Ascending aorta (tissue), 2 donors: ENCODE results near the gene LRCH4. TPM values are rescaled to one million over a fixed set of nuclear protein-coding genes. Genes with fewer than 3 reads are reported as not detected.

Source experiments
- DNase-seq, 2 donors: peaks; one replicate each; pipeline ENCODE4 v3.0.0-alpha.2; 2019; ENCODE audit warnings: low spot score in 2 of 2
- H3K27ac ChIP-seq, 2 donors: fragments of 200-600 bp; sonication (generic); one replicate each; pipeline ENCODE4 v1.5.1; 2016 to 2017; ENCODE audit warnings: mild to moderate bottlenecking in 1 of 2
- H3K27me3 ChIP-seq: fragments of 200-600 bp; sonication (generic); one replicate; pipeline ENCODE4 v1.5.1; 2017
- H3K36me3 ChIP-seq, 2 donors: fragments of 200-600 bp; sonication (generic); one replicate each; pipeline ENCODE4 v1.5.1; 2016
- H3K4me1 ChIP-seq, 2 donors: fragments of 200-600 bp; sonication (generic); one replicate each; pipeline ENCODE4 v1.5.1; 2016 to 2017; ENCODE audit warnings: mild to moderate bottlenecking in 1 of 2
- H3K4me3 ChIP-seq, 2 donors: fragments of 200-600 bp; sonication (generic); one replicate each; pipeline ENCODE4 v1.5.1; 2016 to 2017; ENCODE audit warnings: mild to moderate bottlenecking in 1 of 2
- H3K9me3 ChIP-seq, 2 donors: fragments of 200-600 bp; sonication (generic); one replicate each; pipeline ENCODE4 v1.5.1; 2016
- CTCF ChIP-seq, 3 experiments: fragments of 200-600 bp in 2 of 3; fragments of 450-650 bp in 1 of 3; sonication (generic) in 2 of 3; IDR thresholded peaks; one replicate each; pipeline ENCODE4 v1.5.1; 2016 to 2019; ENCODE audit warnings: antibody characterized with exemption in 3 of 3, mild to moderate bottlenecking in 1 of 3, moderate library complexity in 1 of 3
- intact Hi-C: fragments of 100-400 bp; cut with DNase I; formaldehyde crosslinking; loops from one replicate; pipeline ENCODE4 v1.15.1; 2023
- total RNA-seq: library from RNA; depleted of rRNA; stranded (reverse); fragments of >200 nt; gene quantifications from one replicate; pipeline ENCODE4 v1.1.0, GENCODE V29; 2016

Gene LRCH4
- total RNA-seq, 1 donor from 2014 or later: 113 TPM

DNA sequence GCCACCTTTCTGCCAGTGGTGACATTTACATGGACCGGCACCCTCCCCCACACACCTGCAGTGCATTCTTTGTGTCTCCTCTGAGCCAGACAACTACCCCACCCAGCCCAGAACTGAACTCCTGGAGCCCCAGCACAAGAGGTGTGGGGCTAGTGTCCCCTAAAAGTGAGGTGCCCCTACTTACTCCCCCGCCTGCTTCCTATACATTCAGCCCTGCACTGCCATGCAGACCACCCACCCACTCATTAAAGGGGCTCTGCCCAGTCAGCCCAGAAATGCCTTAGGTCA lies 14.2 kb downstream of the LRCH4 start:
- no peak overlapping the region for H3K27ac ChIP-seq
- H3K9me3 ChIP-seq: no peaks in the 10 kb centered on the region

GRCh38 chr7:100570954-100571828 lies 14.7 kb downstream of the LRCH4 start:
- Histone ChIP-seq H3K9me3 (no peaks in the 10 kb centered on the region), H3K27ac (no peak overlapping the region), H3K27me3 (no peaks in the 10 kb centered on the region), H3K4me1 (peaks cover 0 to 10% of the 10 kb centered on the region in 2 donors), H3K36me3 (peaks cover 14 to 23% of the 10 kb centered on the region in 2 donors), H3K4me3 (no peak overlapping the region)
- DNase-seq: no peak
- intact Hi-C loops: no loop called here
- no peak for TF ChIP-seq CTCF (IDR thresholded peaks at IDR 0.05)

More for the DNA sequence above, 14.2 kb downstream of the LRCH4 start:
- Histone ChIP-seq H3K36me3 (peaks cover 20 to 29% of the 10 kb centered on the region in 2 donors), H3K4me3 (no peak overlapping the region), H3K4me1 (peaks cover 0 to 10% of the 10 kb centered on the region in 2 donors), H3K27me3 (no peaks in the 10 kb centered on the region)
- no peak for TF ChIP-seq CTCF (IDR thresholded peaks at IDR 0.05)
- DNase-seq: no peak
- intact Hi-C loops: no loop called here

DNA sequence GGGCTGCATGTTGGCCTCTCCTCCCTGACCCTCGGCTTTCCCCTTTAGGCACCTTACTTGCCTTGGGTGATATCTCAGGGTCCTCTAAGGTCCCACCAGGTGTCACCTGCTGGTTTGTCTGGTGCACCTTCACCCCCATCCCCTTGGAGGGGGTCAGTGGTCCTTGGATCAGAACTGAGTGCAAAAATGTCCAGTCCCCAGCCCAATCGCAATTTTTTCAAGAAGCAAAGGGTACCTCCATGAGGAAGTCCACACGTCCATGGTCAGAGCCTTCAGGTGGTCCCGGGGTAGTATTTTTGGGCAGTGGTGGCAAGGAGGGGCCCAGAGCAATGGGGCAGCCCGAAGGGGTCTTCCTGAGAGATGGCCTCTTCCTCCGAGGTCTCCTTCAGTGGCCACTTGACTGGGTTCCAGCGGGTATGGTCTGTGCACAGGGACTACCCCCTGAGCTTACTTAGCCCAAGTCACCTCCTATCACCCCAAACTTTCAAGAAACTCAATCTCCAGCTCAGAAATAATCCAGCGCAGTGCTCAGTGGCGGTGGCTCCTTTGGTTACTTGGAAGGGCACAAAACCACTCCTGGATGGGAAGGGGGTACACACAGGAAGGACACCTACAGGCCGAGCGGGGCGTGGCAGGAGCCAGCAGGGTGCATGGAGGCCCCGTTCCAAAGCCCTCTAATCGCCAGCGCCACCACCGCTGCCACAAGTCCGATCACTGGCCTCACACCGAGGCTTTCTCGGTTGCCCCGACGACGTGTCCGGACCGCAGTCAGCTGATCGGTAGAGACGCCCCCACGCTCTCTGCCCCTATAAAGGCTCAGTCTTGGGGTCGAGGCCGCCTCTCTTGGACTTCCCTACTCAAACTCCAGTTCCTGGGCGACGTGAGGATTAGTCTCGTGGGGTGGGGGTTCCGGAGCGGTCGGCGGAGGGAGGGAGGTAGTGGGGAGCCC lies 16.8 kb downstream of the LRCH4 start:
- Histone ChIP-seq H3K4me1 (peaks cover 0 to 10% of the 10 kb centered on the region in 2 donors), H3K4me3 (peak overlapping the region; percentile 29 to 62), H3K9me3 (no peaks in the 10 kb centered on the region), H3K27ac (peak overlapping the region in 1 of 2 donors; percentile 37), H3K36me3 (peaks cover 0 to 6% of the 10 kb centered on the region in 2 donors), H3K27me3 (no peaks in the 10 kb centered on the region)
- intact Hi-C loops: no loop called here
- DNase-seq: no peak
- peak in 2 of 3 experiments; percentile 35 to 42 for TF ChIP-seq CTCF (IDR thresholded peaks at IDR 0.05)

DNA sequence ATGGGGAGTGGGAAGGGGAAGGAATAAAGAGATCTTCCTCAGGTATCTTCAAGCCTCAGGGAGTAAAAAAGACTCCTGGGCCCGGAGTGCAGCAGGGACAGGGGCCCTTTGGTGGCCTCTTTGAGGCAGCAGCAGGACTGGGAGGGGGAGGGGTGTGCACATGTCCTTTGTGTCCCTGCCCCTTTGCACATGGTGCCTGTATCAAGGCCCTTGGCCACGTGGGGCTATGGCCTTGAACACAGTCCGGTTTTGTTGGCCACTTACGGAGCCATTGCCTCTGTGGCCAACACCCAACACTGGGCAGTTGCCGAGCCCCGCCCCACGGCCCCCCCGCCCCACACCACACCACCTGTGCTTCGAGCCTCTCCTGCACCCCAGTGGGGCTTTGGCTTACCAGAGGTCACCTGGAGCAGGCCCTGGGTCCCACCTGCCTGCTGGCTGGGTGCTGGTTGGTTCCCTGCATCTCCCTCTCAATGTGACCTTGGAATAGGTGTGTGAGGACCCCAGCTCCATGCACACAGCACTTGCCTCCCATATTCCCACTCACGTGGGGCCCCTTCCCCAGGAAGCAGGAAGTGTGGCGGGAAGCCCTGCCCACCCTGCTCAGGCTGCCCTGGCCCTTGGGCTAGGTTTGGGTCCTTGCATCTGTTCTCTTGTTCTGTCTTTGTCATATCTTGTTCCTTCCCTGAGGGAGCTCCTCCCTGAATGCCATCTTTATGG lies 17.6 kb downstream of the LRCH4 start:
- Histone ChIP-seq H3K4me3 (no peak overlapping the region), H3K9me3 (no peaks in the 10 kb centered on the region), H3K36me3 (peaks cover 0 to 3% of the 10 kb centered on the region in 2 donors), H3K27me3 (no peaks in the 10 kb centered on the region), H3K4me1 (peaks cover 0 to 10% of the 10 kb centered on the region in 2 donors), H3K27ac (peak overlapping the region in 1 of 2 donors; percentile 0)
- intact Hi-C loops: no loop called here
- no peak for TF ChIP-seq CTCF (IDR thresholded peaks at IDR 0.05)
- DNase-seq: no peak

- intact Hi-C loops: no loop called here
- Histone ChIP-seq H3K27me3 (no peaks in the 10 kb centered on the region), H3K27ac (peak overlapping the region in 1 of 2 donors; percentile 0), H3K4me3 (no peak overlapping the region), H3K4me1 (peaks cover 0 to 10% of the 10 kb centered on the region in 2 donors), H3K36me3 (peaks cover 3 to 8% of the 10 kb centered on the region in 2 donors), H3K9me3 (no peaks in the 10 kb centered on the region)
- no peak for DNase-seq
- TF ChIP-seq CTCF (IDR thresholded peaks at IDR 0.05): no peak
Observed at GRCh38 chr7:100567751-100568175, 18.2 kb downstream of the LRCH4 start.
